Right atrium auricular region (tissue), 2 donors: Measurements from ENCODE around the gene SLC9A8. TPM values are rescaled to one million over a fixed set of nuclear protein-coding genes. Genes with fewer than 3 reads are reported as not detected.

Source experiments
- DNase-seq: peaks from one replicate; pipeline ENCODE4 v3.0.0-alpha.2; 2019; ENCODE audit warnings: low spot score
- H3K27ac ChIP-seq, 2 donors: fragments of 200-600 bp; sonication (generic); 1 replicate in 1 of 2; 2 replicates in 1 of 2; pipeline ENCODE4 v1.5.1; 2016 to 2019
- H3K27me3 ChIP-seq, 2 donors: fragments of 200-600 bp; sonication (generic); one replicate each; pipeline versions ENCODE4 v1.5.1 to v1.6.0; 2017 to 2019
- H3K36me3 ChIP-seq: fragments of 200-600 bp; sonication (generic); one replicate; pipeline ENCODE4 v1.5.1; 2016
- H3K4me1 ChIP-seq, 2 donors: fragments of 200-600 bp; sonication (generic); one replicate each; pipeline versions ENCODE4 v1.5.1 to v1.6.0; 2017 to 2019
- H3K4me3 ChIP-seq, 2 donors: fragments of 200-600 bp; sonication (generic); 1 replicate in 1 of 2; 2 replicates in 1 of 2; pipeline ENCODE4 v1.5.1; 2017 to 2019; ENCODE audit warnings: mild to moderate bottlenecking in 1 of 2, moderate library complexity in 1 of 2
- H3K9me3 ChIP-seq, 2 donors: fragments of 200-600 bp; sonication (generic); one replicate each; pipeline ENCODE4 v1.5.1; 2019
- CTCF ChIP-seq, 2 donors: fragments of 200-600 bp; sonication (generic); IDR thresholded peaks; one replicate each; pipeline ENCODE4 v1.5.1; 2019; ENCODE audit warnings: antibody characterized with exemption in 2 of 2
- total RNA-seq, 2 donors: library from RNA; depleted of rRNA; stranded (reverse); fragments of >200 nt; gene quantifications; one replicate each; pipeline ENCODE4 v1.1.0, GENCODE V29; 2016

Gene SLC9A8
- total RNA-seq, 2 donors from 2014 or later, result 5.8 to 6.3 TPM

- peak within 1 kb of the TSS; percentile 99 to 100 for H3K4me3 ChIP-seq
- H3K4me1 ChIP-seq, result peaks cover 0 to 37% of the 10 kb centered on the region in 2 donors
- no peaks in the 10 kb centered on the region for H3K9me3 ChIP-seq
- peak within 1 kb of the TSS; percentile 96 to 99 for H3K27ac ChIP-seq
- peak in 1 of 2 donors; percentile 44 for TF ChIP-seq CTCF (IDR thresholded peaks at IDR 0.05)
- H3K36me3 ChIP-seq, result peaks cover 2% of the 10 kb centered on the region
- H3K27me3 ChIP-seq, result no peaks in the 10 kb centered on the region
- peak; percentile 93 for DNase-seq
These were observed 123.8 kb downstream of the SLC9A8 start, which contains the start of gene RNF114 for GRCh38 chr20:49936153-49937026. RNF114 (plus strand) TSS chr20:49936397; CDS start chr20:49936413, 16 bp downstream.

GRCh38 chr20:49937027-49937929 lies 124.7 kb downstream of the SLC9A8 start:
- no peaks in the 10 kb centered on the region for H3K27me3 ChIP-seq
- TF ChIP-seq CTCF (IDR thresholded peaks at IDR 0.05), result no peak
- peak overlapping the region; percentile 96 to 99 for H3K27ac ChIP-seq
- DNase-seq, result no peak
- H3K4me3 ChIP-seq, result peak overlapping the region; percentile 99 to 100
- no peaks in the 10 kb centered on the region for H3K9me3 ChIP-seq
- peaks cover 0 to 40% of the 10 kb centered on the region in 2 donors for H3K4me1 ChIP-seq
- peaks cover 10% of the 10 kb centered on the region for H3K36me3 ChIP-seq

GRCh38 chr20:49938173-49939163 lies 125.8 kb downstream of the SLC9A8 start:
- peak; percentile 77 for DNase-seq
- Histone ChIP-seq H3K4me1 (peaks cover 0 to 40% of the 10 kb centered on the region in 2 donors), H3K9me3 (no peaks in the 10 kb centered on the region), H3K36me3 (peaks cover 17% of the 10 kb centered on the region), H3K4me3 (peak overlapping the region in 1 of 2 donors; percentile 6), H3K27ac (peak overlapping the region in 1 of 2 donors; percentile 14), H3K27me3 (no peaks in the 10 kb centered on the region)
- TF ChIP-seq CTCF (IDR thresholded peaks at IDR 0.05), result no peak

GRCh38 chr20:49941456-49941855 lies 128.8 kb downstream of the SLC9A8 start:
- Histone ChIP-seq H3K9me3 (no peaks in the 10 kb centered on the region), H3K27ac (no peak overlapping the region), H3K27me3 (no peaks in the 10 kb centered on the region), H3K4me1 (peaks cover 0 to 37% of the 10 kb centered on the region in 2 donors), H3K36me3 (peaks cover 37% of the 10 kb centered on the region), H3K4me3 (no peak overlapping the region)
- TF ChIP-seq CTCF (IDR thresholded peaks at IDR 0.05), result no peak
- DNase-seq, result no peak

Other genes starting within 250 kb of the SLC9A8 start
- 100 to 1,000 TPM in 1 of 2 donors, 10 to 100 TPM in 1; 59.8 to 169 TPM for gene PTGIS, start 244.7 kb upstream of the SLC9A8 start, total RNA-seq
- gene B4GALT5, start 99.0 kb upstream of the SLC9A8 start, total RNA-seq, result 10 to 100 TPM; 17.7 to 24.4 TPM
- gene SPATA2, start 102.7 kb downstream of the SLC9A8 start, total RNA-seq, result 1 to 10 TPM; 5.0 to 6.1 TPM
- 100 to 1,000 TPM in 1 of 2 donors, 10 to 100 TPM in 1; 40.2 to 117 TPM for gene RNF114, start 123.6 kb downstream of the SLC9A8 start, total RNA-seq
- gene SNAI1, start 170.2 kb downstream of the SLC9A8 start, total RNA-seq, result 1 to 10 TPM; 4.3 to 4.4 TPM